Central memory CD8-positive, alpha-beta T cell (primary cell): ENCODE measurements around the gene FARS2.
A peak's percentile ranks its signal among the peaks of the same experiment; 100 is the strongest.
"Not testable (repeated sequence)": the region's sequence is repeated elsewhere in the genome, so short reads cannot be mapped to it uniquely, and the experiment has no call there.

Source experiments
- ATAC-seq: fragments of 150-1000 bp; cut with Tn5 transposase; replicated peaks from 2 replicates; pipeline ENCODE4 v1.10.0; 2022; ENCODE audit warnings: mild to moderate bottlenecking, moderate FRiP score, moderate number of reproducible peaks; ENCODE audit not compliant: poor library complexity, severe bottlenecking; ENCODE audit errors: extremely low read depth
- DNase-seq, 2 donors: peaks; one replicate each; pipeline ENCODE4 v3.0.0; 2021; ENCODE audit warnings: low spot score in 2 of 2
- H3K27ac Mint-ChIP-seq: one replicate; pipeline ENCODE4 v1.8.0; 2022; ENCODE audit warnings: low read depth, mild to moderate bottlenecking, moderate library complexity, mixed read lengths
- H3K27me3 Mint-ChIP-seq: one replicate; pipeline ENCODE4 v1.8.0; 2022; ENCODE audit warnings: mixed read lengths
- H3K36me3 Mint-ChIP-seq: one replicate; pipeline ENCODE4 v1.8.0; 2022; ENCODE audit warnings: mild to moderate bottlenecking, moderate library complexity, mixed read lengths; ENCODE audit not compliant: insufficient read depth
- H3K4me1 Mint-ChIP-seq: one replicate; pipeline ENCODE4 v1.8.0; 2022; ENCODE audit warnings: mixed read lengths
- H3K4me3 Mint-ChIP-seq: one replicate; pipeline ENCODE4 v1.8.0; 2022; ENCODE audit warnings: mild to moderate bottlenecking, moderate library complexity, mixed read lengths
- H3K9me3 Mint-ChIP-seq: one replicate; pipeline ENCODE4 v1.8.0; 2022; ENCODE audit warnings: mixed read lengths

FARS2 gene

DNA sequence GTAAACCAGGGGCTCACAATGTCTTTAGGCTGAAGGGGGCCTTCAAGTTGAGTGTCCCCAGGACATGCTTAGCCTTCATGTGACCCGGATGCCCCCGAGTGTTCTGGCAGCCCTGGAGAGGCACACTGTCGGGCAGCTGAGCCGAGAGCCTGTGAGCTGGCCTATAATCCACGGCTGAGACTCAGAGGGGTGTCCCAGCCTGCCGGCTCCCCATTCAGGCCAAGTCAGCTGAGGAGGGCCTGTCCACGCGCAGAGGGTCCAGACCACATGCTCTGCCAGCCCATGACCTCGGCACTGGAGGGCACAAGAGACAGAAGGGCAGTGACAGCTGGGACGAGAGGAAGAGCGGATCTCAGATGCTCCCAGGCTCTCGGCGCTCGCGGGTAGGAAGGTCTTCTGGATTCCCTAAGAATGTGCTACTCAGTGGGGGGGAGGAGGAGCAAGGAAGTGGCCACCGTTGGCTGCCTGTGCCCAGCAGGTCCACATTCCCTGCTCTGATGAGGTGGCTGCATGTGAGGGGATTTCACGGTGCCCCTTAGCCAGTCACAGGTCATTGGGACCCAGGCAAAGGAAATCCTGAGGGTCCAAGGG is 520.7 kb downstream of the FARS2 start:
- peaks cover 8% of the 10 kb centered on the region for H3K4me1 Mint-ChIP-seq
- H3K9me3 Mint-ChIP-seq = no peaks in the 10 kb centered on the region

DNA sequence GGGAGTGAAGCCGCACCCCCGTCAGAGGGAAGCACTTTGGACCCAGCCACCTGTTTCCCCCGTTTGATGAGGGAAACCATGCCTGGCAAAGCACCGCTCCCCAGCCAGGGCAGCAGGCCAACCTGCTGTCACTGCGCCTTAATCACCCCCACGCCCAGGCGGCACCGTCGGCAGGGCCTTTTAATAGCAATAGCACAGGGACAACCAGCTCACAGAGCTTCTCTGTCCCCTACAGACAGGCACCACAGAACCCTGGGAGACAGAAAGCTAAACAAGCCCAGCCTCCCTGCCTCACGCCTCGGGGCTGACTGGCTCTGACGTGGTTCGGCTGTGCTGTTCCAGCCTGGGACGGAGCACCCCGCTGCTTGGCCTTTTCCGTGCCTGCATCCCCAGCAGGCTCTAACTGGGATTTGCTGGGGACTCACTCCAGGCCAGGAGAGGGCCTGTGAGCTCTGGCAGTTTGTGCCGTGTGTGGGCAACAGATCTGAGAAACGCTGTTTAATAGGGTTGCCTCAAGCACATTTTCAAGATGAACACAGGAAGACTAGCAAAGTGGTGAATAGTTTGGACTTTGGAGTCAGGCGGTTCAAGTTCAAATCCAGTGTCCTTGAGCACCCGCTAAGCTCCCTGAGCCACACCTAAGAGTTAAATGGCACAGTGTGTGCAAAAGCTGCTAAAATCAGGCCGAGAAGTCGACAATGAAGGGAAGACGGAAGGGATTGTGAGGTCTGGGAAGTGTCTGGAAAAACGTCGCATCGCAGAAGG is 521.7 kb downstream of the FARS2 start:
- H3K27me3 Mint-ChIP-seq = no peaks in the 10 kb centered on the region
- H3K9me3 Mint-ChIP-seq = no peaks in the 10 kb centered on the region
- H3K36me3 Mint-ChIP-seq = peaks cover 1% of the 10 kb centered on the region
- H3K4me3 Mint-ChIP-seq = no peak overlapping the region
- ATAC-seq (no peak), DNase-seq (no peak)
- H3K27ac Mint-ChIP-seq = no peak overlapping the region
- H3K4me1 Mint-ChIP-seq = peaks cover 8% of the 10 kb centered on the region

More for the DNA sequence above, 520.7 kb downstream of the FARS2 start:
- no peak for ATAC-seq
- DNase-seq = no peak
- peaks cover 1% of the 10 kb centered on the region for H3K36me3 Mint-ChIP-seq
- H3K27me3 Mint-ChIP-seq = no peaks in the 10 kb centered on the region
- H3K4me3 Mint-ChIP-seq = no peak overlapping the region
- no peak overlapping the region for H3K27ac Mint-ChIP-seq

DNA sequence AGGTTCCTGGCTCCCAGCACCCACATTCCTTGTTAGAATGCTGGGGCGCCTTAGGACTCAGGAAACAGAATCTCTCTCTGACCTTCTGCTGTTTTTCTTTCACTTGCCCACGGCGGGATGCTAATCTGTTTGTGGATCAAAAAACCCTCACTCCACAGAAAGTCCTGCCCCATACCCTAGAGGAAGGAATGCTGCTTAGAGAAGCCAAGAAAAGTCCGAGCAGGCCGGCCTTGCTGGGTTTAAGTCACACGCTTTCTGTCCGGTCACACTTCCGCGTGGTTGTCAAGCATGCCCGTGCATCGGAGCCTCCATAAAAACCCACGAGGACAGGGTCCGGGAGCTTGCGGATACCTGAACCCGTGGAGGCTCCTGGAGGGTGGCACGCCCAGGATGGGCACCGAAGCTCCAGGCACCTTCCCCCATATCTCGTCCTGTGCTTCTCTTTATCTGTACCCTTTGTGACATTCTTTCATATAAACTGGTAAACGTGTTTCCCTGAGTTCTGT is 522.3 kb downstream of the FARS2 start:
- Mint-ChIP-seq H3K27me3 (no peaks in the 10 kb centered on the region), H3K27ac (no peak overlapping the region), H3K9me3 (no peaks in the 10 kb centered on the region), H3K36me3 (no peaks in the 10 kb centered on the region), H3K4me3 (no peak overlapping the region), H3K4me1 (peaks cover 8% of the 10 kb centered on the region)
- DNase-seq = no peak
- ATAC-seq = no peak

DNA sequence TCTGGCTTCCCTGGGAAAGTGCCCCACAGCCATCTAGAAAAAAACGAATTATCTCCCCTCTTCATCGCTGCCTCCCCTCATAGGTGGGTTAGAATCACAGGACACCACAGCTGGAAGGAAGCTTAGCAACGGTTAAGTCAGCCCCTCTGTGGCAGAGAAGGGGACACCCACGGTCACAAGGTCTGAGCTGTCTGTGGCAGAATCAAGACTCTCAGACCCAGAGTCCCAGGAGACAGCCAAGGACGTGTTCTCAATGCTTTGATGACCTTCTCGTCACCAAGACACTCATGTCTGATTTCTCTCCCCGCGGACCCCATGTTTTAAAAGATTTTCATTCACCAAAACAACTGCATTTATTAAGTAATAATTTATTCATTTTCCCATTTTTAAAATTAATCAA is 523.9 kb downstream of the FARS2 start:
- no peak for DNase-seq
- peaks cover 8% of the 10 kb centered on the region for H3K4me1 Mint-ChIP-seq
- no peaks in the 10 kb centered on the region for H3K9me3 Mint-ChIP-seq
- no peaks in the 10 kb centered on the region for H3K36me3 Mint-ChIP-seq
- H3K4me3 Mint-ChIP-seq = no peak overlapping the region
- ATAC-seq = no peak
- H3K27me3 Mint-ChIP-seq = no peaks in the 10 kb centered on the region
- peak overlapping the region; percentile 25 for H3K27ac Mint-ChIP-seq

DNA sequence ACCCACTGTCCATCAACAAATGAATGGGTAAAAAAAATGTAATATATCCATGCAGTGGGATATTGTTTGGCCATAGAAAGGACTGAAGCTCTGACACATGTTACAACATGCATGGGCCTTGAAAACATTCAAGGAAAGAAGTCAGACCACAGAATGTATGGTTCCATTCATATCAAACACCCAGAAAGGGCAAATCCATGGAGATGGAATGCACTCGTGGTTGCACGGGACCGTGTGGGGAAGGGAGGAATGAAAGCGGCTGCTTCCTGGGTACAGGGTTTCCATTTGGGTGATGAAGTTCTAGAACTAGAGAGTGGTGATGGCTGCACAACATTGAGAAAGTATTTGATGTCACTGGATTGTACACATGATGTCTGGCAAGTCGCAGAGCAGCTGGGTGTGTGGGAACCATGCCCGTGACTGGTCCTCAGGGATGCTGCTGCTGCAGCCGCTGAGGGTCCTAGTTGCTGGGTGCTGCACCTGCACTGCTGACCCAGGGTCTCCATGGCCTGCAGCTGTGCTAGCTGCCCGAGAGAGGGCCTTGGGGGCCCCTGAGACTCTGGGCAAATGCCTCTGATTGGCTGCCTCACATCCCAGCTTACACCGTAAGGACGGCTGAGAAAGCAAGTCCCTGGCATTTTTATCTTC is 525.1 kb downstream of the FARS2 start:
- no peaks in the 10 kb centered on the region for H3K27me3 Mint-ChIP-seq
- no peaks in the 10 kb centered on the region for H3K9me3 Mint-ChIP-seq
- H3K27ac Mint-ChIP-seq = peak overlapping the region; percentile 20
- peaks cover 10% of the 10 kb centered on the region for H3K4me1 Mint-ChIP-seq
- H3K4me3 Mint-ChIP-seq = no peak overlapping the region
- ATAC-seq (no peak), DNase-seq (no peak)
- H3K36me3 Mint-ChIP-seq = no peaks in the 10 kb centered on the region

DNA sequence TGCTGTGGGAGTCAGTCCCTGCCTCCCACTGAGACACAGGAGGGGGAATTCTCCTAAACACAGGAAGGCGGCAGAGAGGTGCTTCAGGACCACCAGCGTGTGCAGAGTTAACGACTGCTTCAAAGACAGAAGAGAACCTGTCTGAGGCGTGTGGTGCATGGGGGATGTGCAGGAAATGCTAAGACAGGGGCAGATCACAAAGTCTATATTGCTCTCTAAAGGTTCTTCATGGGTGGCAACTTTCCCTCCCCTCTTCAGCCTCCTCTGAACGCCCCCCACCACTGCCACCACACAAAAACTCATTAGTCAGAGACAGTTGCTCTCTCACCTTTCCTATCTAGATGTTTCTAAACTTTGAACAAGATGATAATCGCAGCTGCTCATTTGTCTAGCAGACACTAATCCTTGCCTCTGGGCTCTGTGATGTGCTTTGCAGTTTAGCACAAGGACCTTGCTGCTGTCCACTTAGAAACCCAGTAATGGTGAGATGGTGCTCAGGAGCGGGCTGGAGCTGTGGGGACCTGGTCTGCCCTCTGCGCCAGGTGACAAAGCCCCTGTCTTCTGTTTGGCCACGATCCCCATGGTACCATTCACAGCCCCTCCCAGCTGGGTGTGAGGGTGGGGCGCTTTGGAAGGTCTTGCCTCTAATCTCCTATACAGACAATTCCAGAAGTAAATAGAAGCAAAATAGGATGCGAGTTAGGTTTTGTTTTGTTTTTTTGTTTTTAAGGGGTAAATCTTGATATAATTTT is 525.8 kb downstream of the FARS2 start:
- peaks cover 5% of the 10 kb centered on the region for H3K27me3 Mint-ChIP-seq
- no peaks in the 10 kb centered on the region for H3K36me3 Mint-ChIP-seq
- ATAC-seq (no peak), DNase-seq (no peak)
- peaks cover 14% of the 10 kb centered on the region for H3K4me1 Mint-ChIP-seq
- no peak overlapping the region for H3K27ac Mint-ChIP-seq
- H3K9me3 Mint-ChIP-seq = no peaks in the 10 kb centered on the region
- H3K4me3 Mint-ChIP-seq = no peak overlapping the region

DNA sequence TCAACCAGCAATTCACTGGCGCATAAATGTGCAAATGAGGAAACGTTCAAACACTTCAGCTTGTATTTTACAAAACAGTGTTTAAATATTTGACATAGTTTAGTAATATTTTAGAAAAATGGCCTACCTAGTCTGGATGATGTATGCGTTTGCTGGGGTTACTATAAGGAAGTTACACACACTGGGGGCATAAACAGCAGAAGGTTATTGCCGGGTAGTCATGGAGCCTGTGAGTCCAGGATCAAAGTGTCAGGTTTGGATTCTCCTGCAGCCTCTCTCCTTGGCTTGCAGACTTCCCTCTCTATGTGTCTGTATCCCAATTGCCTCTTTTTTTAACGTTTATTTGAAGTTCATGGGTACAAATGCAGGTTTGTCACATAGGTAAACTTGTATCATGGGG is 528.1 kb downstream of the FARS2 start:
- H3K4me1 Mint-ChIP-seq = peaks cover 14% of the 10 kb centered on the region
- not testable (repeated sequence) for H3K4me3 Mint-ChIP-seq, DNase-seq, H3K36me3 Mint-ChIP-seq, ATAC-seq, H3K9me3 Mint-ChIP-seq, H3K27ac Mint-ChIP-seq
- H3K27me3 Mint-ChIP-seq = peaks cover 16% of the 10 kb centered on the region

DNA sequence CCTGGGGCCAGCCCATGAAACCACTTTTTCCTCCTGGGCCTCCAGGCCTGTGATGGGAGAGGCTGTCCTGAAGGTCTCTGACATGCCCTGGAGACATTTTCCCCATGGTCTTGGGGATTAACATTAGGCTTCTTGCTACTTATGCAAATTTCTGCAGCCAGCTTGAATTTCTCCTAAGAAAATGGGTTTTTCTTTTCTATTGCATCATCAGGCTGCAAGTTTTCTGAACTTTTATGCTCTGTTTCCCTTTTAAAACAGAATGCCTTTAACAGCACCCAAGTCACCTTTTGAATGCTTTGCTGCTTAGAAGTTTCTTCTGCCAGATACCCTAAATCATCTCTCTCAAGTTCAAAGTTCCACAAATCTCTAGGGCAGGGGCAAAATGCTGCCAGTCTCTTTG is 535.2 kb downstream of the FARS2 start:
- H3K9me3 Mint-ChIP-seq, H3K36me3 Mint-ChIP-seq, H3K4me1 Mint-ChIP-seq, H3K27ac Mint-ChIP-seq, ATAC-seq, DNase-seq, H3K4me3 Mint-ChIP-seq: not testable (repeated sequence)
- H3K27me3 Mint-ChIP-seq = peaks cover 16% of the 10 kb centered on the region

DNA sequence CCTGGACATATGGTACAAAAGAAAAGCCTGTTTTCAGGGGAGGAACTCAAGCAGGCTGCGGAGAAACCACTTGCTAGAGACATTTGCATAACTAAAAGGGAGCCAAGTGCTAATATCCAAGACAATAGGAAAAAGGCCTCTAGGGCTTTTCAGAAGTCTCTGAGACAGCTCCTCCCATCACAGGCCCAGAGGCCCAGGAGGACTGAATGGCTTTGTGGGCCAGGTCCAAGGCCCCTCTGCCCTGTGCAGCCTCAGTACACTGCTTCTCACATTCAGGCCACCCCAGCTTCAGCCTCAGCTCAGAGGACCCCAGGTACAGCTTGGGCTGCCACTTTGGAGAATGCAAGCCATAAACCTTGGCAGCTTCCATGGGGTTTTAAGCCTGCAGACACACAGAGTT is 545.1 kb downstream of the FARS2 start:
- ATAC-seq, H3K36me3 Mint-ChIP-seq, H3K27me3 Mint-ChIP-seq, DNase-seq, H3K9me3 Mint-ChIP-seq, H3K27ac Mint-ChIP-seq, H3K4me3 Mint-ChIP-seq: not testable (repeated sequence)
- peaks cover 13% of the 10 kb centered on the region for H3K4me1 Mint-ChIP-seq

DNA sequence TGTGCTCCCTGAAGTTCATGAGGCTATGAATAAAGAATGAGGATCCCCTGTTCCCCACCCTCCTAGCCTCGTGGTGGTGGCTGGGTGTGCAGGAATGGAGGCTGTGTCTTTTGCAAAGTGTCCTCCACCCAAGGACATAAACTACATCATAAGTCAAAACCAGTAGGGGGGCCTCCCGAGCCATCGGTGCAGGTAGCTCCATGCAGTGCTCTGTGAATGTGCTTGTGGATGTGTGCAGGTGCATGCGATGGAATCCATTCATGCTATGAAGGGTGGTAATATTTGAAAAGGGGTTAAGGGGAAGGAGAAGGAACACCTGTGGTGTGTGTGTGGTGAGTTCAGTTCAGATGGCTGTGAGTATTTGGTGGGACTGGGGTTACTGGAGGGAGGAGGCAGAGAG is 548.1 kb downstream of the FARS2 start:
- DNase-seq (no peak), ATAC-seq (no peak)
- peak overlapping the region; percentile 17 for H3K27ac Mint-ChIP-seq
- H3K27me3 Mint-ChIP-seq = no peaks in the 10 kb centered on the region
- no peaks in the 10 kb centered on the region for H3K36me3 Mint-ChIP-seq
- no peaks in the 10 kb centered on the region for H3K9me3 Mint-ChIP-seq
- peaks cover 26% of the 10 kb centered on the region for H3K4me1 Mint-ChIP-seq
- H3K4me3 Mint-ChIP-seq = no peak overlapping the region

DNA sequence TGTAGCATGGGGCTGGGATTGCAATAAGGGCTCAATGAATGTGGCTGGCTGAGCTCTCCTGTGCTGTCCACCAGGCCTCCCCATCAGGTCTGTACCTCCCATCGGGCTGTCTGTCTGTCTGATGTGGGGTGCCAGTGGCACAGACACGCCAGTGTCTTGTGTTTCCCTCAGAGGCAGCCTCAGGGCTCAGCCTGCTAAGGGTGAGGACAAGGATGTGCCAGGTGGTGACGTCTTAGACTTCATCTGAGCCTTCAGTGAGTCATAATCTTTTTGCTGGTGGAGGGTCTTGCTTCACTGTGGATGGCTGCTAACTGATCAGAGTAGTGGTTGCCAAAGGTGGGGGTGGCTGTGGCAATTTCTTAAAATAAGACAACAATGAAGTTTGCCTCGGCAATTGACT is 550.7 kb downstream of the FARS2 start:
- Mint-ChIP-seq H3K27me3 (no peaks in the 10 kb centered on the region), H3K9me3 (no peaks in the 10 kb centered on the region), H3K4me3 (no peak overlapping the region), H3K36me3 (no peaks in the 10 kb centered on the region), H3K4me1 (peaks cover 30% of the 10 kb centered on the region), H3K27ac (no peak overlapping the region)
- DNase-seq = no peak
- no peak for ATAC-seq

DNA sequence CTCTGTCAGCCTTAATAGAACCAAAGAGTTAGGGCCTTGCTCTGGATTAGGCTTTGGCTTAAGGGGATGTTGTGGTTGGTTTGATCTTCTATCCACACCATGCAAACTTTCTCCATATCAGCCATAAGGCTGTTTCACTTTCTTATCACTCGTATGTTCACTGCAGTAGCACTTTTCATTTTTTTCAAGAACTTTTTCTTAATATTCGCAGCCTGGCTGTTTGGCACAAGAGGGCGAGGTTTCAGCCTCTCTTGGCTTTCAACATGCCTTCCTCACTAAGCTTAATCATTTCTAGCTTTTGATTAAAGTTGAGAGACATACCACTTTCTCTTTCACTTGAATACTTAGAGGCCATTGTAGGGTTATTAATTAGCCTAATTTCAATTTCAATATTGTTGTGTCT is 552.3 kb downstream of the FARS2 start:
- Mint-ChIP-seq H3K9me3 (no peaks in the 10 kb centered on the region), H3K36me3 (no peaks in the 10 kb centered on the region), H3K4me3 (peak overlapping the region; percentile 64), H3K4me1 (peaks cover 30% of the 10 kb centered on the region), H3K27me3 (no peaks in the 10 kb centered on the region), H3K27ac (peak overlapping the region; percentile 92)
- DNase-seq (no peak), ATAC-seq (peak; percentile 46)
